Kidney glomerular epithelial cell (primary cell): ENCODE measurements around the gene PRR5.
"Not testable (repeated sequence)": the region's sequence is repeated elsewhere in the genome, so short reads cannot be mapped to it uniquely, and the experiment has no call there.

ENCODE experiments used
- DNase-seq: peaks from one replicate; lab custom pipeline; 2025; lab: John Stamatoyannopoulos, UW

The PRR5 gene

DNA sequence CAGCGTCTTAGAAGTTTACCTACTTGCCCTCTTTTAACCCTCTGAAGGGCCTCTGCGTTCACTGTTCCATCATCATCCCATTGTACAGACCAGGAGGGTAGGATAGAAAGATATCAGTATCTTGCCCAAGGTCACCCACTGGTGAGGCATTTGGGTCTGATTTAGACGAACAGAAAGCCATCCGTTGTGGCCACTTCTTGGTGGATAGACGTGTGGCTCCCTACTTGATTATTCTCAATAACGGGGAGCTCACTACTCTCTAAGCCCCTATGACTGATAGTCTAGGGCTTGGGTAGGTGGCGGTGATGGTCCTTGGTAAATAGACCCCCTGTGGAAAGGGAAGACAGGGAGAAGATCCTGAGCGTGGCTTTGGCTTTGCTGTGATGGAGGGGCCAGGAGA is 28.6 kb upstream of the PRR5 start:
- DNase-seq: no peak

DNA sequence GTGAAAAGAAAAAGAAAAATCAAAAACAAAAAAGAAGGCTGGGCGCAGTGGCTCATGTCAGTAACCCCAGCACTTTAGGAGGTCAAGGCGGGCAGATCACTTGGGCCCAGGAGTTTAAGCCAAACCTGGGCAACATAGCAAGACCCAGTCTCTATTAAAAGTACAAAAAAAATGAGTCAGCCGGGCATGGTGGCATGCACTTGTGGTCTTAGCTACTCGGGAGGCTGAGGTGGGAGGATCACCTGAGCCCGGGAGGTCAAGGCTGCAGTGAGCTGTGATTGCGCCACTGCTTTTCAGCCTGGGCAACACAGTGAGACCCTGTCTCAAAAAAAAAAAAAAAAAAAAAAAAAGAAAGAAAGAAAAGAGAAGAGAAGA is 26.0 kb upstream of the PRR5 start:
- not testable (repeated sequence) for DNase-seq

DNA sequence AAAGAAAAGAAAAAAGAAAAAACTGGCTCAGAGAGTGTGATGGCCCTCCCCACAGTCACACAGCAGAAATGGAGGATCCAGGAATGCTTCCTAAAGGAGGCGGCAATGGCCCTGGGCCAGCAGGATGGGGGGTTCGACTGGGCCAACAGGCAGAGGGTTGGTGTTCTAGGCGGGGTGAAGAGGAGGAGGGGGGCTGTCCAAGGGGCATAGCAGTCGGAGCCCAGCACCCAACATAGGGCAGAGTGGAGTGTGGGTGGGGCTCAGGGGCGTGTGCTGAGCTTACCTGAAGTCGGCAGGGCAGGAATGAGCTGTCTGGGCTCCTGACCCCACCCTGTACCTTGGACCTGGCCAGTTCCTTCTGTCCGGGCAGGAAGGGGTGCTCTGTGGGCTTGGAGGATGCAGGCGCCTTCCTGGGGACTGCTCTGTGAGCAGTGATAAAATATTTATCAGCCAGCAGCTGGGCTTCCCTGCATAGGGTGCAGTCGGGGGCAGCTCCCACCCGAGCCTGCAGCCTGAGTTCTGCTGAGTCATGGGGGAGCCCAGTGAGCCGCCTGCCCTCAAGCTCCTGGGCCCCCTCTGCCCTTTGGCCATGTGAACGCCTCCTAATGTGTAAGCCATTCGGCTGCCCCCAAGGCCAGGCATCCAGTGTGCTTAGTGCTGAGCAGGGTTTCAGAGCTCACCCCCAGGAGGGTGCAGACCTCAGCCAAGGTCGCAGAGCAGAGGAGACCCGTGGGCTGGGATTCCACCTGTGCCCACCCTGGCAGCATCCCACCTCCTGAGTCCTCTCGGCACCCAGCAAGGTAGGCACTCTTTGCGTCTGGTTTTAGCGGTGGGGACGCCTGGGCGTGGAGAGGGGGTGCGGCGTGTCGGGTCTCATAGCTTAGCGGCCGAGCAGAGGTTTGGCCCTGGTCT is 25.3 kb upstream of the PRR5 start:
- DNase-seq: peak; percentile 31

DNA sequence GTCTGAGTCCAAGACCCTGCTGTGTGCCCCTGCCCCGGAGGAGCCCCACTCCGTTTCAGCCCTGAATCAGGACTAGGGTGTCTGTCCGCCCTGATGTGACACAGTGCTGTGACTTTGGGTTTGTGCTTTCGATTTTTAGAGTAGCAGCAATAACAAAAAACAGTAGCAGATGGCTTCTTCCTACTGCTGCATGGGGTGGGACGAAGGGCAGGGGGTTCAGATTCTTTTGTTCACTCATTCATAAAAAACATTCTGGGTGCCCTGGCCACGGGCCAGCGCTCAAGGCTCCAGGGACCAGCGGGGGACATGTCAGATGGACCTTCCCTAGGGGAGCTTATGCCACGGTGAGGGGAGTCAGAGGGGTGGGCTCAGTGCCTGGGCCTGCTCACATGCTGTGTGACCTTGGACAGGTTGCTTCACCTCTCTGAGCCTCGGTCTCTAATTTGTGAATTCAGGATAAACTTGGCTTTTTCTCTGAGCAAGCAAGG is 24.6 kb upstream of the PRR5 start:
- DNase-seq: no peak

DNA sequence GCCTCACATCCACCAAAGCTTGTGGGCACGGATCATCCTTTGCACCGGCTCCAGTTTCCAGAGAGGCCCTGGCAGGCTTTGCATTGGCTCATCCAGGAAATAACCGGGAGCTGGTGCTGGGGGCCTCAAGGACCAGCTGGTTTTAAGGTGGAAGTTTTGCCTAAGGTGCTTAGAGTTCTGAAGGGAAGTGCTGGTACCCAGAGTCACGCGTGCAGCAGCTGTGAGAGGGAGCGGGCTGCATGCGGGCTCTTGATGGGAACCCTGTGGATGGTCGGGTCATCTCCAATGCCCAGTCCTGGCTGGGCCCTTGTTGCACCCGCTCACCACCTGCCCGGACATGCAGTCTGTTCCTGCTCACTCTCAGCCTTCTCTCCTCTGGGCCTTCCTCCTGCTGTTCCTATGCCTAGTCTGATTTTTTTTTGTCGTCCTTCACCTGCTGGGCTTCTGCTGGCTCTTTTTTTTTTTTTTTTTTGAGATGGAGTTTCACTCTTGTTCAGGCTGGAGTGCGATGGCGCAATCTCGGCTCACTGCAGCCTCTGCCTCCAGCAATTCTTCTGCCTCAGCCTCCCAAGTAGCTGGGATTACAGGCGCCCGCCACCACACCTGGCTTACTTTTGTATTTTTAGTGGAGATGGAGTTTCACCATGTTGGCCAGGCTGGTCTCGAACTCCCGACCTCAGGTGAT is 24.0 kb upstream of the PRR5 start:
- no peak for DNase-seq

DNA sequence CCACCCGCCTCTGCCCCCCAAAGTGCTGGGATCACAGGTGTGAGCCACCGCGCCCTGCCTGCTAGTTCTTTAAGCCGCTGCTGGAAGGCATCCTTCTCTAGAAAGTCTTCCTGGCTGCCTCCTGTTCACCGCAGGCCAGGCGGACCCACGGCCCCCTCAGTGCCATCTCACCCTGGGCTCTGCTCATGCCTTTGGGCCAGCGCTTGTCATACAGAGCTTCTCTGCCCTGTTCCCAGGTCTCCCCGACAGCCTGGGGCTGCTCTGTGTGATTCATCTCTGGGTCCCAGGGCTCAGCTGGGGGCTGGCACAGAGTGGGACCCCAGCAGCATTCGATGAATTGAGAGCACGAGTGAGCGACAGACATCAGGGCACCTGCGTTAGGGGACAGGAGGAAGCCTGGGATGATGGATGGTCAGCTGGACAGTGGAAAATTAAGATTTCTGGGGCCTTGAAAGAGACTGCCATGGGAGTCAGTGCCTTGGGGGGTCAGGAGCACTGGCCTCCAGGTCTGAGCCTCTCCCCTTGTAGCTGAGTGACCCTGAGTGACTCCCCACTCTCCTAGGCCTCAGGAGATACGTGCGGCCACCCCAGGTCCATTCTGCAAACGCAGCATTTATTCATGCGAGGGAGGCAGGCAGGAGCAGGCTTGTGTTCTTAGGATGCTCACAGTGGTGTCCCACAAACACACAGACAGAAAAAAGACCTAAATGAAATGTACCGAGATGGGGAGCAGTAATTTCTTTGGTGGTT is 23.3 kb upstream of the PRR5 start:
- no peak for DNase-seq

DNA sequence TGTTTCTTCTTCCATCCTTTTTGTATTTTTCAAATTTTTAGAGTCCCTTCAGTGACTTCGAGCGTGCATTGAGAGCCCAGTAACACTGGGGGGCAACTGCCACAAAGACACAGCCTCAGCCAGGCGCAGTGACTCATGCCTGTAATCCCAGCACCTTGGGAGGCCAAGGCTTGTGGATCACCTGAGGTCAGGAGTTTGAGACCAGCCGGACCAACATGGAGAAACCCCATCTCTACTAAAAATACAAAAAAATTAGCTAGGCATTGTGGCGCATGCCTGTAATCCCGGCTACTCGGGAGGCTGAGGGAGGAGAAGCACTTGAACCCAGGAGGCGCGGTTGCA is 22.7 kb upstream of the PRR5 start:
- DNase-seq: not testable (repeated sequence)

DNA sequence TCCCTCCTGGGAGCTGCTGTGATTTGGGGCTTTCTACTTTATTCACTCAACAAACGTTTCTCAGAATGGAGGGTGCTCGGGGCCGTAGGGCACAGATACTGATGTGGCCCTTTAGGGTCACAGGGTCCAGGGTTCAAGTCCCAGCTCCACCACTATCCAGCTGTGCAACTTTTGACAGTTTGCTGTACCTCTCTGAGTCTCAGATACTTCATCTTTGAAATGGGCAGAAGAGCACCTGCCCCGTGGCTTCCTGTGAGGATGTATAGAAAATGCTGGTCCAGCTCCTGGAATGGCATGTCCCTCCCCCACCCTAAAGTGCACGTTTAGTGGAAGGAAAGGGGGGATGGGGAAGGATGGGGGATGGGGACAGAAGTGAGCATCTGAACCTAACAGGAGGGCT is 21.9 kb upstream of the PRR5 start:
- DNase-seq: no peak

DNA sequence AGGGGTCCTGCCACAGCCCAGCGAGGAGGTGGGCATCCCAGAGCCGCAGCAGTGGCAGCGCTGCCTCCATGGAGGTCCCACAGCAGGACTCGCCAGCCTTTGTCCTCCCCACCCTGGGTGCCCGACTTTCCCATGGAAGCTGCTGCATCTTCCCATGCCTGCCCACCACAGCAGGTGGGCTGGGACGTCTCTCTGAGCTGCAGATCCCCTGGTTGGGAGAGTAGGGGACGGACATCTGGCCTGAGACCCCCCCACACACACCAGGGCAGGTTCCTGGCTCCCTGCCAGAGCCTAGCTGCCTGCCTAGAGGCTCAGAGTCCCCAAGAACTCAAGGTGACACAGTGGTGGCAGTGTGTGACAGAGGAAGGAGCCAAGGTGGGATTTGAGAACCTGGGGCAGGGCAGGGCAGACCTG is 21.5 kb upstream of the PRR5 start:
- no peak for DNase-seq

DNA sequence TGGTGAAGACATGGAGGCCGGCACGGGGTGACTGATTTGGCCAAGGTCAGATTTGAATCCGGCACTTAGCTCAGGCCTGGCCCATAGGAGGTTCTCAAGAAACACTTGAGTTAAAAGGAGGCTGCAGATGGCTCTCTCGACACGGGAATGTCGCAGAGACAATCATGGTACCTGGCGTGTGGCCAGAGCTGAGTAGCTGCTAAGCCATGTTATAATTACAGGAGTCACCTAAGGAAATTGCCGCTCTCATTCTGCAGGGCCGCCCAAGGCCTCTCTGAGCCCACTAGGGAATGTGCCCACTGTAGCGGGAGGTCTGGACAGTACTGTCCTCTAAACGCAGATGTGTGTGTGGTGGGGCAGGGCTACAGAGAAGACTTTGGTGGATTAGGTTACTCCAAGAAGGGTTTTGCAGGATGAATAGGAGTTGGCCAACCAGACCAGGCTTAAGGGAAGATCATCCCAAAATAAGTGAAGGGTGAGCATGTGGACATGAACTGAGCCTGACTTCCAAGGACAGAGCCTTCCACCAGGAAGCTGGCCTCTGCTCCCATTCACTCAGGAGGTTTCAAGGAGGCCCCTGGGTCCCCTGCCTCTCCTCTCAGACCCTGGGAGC is 19.3 kb upstream of the PRR5 start:
- no peak for DNase-seq

DNA sequence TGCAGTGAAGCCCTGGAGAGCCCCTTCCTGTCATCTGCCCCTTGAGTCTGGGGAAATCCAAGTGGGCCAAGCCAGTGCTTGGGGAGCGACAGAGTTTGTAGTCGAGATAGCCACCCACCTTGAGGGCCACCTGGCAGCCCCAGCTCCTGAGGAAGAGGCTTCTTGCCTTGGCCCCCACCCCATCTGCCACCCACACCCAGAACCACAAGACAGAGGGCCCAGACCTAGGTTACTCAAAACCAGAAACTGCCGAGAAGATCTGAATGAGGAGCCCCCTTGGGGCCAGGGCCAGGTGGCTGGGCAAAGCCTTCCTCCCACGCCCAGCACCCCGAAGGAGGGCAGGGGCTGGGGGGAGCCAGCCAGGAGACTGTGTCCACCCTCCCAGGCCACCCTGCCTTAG is 18.8 kb upstream of the PRR5 start:
- no peak for DNase-seq

DNA sequence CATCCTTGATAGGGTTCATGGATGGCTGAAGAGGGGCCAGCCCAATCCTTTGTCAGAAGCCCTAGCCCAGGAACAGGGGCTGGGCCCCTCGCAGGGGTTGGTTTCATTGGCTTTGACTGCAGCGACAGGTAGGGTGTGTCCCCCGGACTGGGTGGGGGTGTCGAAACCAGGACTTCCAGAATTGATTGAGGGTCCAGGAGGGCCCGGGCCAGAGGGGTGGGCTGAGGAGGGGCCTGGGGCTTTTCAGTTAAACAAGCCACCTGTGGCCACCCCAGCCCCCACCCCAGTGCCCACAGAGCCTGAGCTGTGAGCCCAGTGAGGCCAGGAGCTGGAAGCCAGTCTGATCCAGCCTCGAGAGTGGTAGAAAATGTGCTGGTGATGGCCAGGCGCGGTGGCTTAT is 18.1 kb upstream of the PRR5 start:
- no peak for DNase-seq

DNA sequence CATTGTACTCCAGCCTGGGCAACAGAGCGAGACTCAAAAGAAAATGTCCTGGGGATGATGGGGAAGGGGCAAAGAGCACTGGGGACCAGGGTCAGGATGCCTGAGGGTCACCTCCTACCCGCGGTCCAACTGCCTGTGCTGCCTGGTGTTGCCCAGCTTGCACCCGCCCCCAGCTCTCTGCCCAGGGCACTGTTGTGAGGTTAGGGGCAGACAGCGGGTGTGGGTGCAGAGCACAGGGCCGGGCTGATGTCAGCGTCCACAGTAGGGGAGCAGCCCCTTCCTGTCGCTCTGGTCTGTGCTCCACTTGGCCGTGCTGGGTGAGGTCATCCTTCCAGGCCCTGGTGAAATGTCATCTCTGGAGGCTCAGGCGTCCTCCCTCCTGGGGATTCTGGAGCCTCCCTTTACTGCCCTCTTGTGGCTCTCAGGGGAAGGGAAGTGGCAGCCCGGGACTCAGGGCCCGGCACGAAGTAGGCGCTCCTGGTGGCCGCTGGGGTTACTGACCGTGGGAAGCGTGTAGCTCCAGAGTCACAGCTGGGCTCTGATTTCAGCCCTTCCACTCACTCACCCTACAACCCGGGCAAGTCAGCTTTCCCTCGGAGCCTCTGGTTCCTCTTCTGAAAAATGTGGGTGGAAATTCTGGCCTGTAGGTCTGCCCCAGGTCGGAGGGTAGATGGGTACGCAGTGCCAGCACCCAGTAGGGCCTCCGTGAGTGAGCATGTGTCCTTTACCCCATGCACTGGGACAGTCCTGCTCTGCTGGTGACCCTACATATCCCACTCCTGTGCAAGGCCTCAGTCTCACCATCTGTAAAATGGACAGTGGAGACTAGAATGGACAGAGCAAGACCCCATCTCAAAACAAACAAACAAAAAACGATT is 17.3 kb upstream of the PRR5 start:
- peak; percentile 89 for DNase-seq

DNA sequence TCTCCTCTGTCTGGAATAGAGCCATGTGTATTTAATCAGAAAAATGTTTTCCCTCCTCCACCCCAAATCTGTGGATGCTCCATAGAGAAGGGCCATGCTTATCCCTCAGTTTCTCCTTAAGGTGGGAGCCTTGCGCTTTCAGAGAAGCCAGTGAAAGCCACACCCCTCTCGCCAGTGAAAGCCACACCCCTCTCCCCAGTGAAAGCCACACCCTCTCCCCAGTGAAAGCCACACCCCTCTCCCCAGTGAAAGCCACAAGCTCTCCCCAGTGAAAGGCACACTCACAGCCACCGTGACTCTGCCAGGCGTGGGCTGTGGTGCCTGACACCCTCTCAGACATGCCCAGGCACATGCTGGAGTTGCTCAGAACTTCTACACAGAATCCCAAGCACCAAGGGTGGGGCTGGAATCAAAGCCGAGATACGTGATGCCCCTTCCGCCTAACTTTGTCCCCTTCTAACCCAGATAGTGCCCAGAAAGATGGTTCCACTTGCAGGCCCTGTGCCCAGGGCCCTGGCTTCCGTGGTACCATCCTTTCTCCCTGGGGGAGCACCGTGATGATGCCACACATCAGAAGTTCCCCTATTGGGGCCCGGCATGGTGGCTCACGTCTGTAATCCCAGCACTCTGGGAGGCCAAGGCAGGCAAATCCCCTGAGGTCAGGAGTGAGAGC is 16.5 kb upstream of the PRR5 start:
- DNase-seq: no peak

DNA sequence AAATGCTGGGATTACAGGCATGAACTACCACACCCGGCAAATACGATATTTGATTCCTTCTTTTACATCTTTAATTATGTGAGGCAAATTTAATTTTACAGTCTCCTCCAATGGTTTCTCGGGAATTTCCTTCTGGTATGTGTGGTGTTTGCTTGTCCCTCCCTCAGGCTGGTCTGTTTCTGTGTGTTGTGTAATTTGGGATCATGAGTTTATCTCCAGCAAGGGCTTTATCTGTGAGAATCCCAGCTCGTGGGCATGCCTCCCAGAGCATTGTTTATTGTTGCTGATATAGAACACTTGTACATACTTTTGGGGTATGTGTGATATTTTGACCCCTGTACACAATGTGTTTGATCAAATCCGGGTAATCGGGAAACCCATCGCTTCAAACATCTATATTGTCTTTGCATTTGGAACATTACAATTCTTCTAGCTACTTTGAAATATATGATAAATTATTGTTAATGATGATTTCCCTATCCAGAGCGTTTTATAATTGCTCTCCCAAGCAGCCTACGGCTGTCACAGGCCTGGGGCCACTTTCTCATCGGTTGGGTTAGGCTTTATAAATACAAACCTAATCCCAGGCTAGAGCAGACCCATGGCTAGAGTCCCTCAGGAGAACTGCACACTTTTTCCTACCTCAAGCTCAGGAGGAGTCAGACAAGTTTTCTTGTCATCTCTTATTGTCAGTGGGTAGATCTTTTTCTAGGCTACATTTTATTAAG is 15.0 kb upstream of the PRR5 start:
- no peak for DNase-seq

DNA sequence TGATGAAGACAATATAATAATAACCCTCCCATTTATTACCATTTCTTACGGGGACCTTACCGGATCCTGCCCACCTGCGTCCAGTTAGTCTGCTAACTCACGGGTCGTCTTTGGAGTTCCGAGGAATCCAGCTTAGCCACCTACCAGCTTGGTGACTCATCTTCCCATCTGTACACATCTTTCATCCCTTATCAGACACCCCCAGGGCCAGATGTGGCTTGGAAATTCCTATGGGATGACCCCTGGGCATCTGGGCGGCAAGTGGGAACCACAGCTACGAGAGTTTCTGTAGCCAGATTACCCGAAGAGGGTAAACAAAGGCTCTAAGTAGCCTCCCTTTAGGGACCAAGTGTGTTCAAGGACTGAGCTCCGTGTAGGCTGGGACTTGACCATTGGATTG is 12.8 kb upstream of the PRR5 start:
- DNase-seq: no peak

DNA sequence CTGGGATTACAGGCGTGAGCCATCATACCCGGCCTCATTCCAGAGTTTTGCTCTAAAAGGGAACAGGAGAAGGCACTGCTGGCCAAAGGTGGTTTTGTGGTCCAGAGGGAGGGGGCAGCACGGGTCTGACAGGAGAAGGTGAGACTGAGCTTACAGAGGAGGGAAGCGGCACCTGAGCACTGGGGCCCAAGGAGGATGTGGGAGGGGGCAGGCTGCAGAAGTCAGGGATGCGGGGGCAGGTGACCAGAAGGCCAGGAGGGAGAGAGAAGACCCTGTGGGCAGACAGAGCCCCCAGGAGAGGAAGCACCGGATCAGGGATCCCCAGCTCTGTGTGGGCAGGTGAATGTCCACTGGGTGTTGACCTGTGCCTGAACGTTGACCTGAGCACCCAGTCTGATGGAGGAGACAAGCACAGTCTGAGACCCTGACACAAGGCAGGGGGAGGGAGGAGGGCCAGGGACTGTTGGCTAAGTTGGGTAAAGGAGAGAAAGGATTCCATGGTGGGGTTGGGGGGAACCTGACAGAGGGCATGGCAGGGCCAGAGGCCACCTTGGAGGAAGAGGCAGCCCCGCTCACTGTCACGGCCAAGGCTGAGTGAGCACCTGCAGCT is 12.0 kb upstream of the PRR5 start:
- DNase-seq: no peak

DNA sequence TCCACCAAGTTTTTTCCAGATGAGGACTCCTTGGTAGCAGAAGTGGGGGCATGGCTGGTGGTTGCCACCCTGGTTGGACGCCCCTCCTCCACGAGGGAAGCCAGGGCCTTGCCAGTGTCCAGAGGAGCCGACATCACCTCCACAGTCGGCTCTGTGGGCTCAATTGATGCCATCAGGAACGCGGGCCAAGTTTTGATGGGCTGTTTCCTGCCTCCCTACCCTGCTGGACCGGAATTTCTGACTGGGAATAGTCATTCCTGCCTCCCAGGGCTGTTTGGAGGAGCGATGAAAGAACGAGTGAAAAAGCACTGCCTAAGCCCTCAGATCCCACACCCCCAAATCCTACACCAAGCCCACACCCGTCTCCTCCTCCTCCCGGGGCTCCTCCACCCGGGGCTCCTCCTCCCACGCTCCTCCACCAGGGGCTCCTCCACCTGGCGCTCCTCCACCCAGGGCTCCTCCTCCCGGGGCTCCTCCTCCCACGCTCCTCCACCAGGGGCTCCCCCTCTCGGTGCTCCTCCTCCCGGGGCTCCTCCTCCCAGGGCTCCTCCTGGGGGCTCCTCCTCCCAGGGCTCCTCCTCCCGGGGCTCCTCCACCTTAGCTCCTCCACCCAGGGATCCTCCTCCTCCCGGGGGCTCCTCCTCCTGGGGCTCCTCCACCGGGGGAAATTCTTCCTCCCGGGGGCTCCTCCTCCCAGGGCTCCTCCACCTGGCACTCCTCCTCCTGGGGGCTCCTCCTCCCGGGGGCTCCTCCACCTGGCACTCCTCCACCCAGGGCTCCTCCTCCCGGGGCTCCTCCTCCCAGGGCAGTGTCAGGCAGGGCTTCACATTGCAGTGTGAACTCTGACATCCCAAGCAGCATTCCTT is 10.0 kb upstream of the PRR5 start:
- DNase-seq: peak; percentile 2

DNA sequence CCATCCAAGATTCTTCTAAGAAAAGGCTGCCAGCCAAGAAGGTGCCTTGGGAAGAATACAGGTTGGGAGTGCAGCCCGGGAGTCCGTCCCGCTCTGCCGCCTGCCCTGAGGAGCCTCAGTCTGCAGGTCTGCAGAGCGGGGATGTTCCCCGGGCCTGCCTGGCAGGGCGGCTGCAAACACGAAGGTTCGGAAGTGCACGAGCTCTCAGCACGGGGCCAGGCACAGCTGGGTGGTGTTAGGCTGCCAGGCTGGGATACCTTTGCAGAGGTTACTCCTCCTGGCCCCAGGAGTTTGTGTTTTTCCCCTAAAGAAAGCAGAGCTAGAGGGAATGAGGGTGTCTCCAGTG is 9.4 kb upstream of the PRR5 start:
- DNase-seq: no peak
